OCI-LY1 (cell line): ENCODE measurements around the gene ADGB.

ENCODE experiments used
- H2AFZ ChIP-seq: fragments of 200-600 bp; sonication (generic), shearing (Covaris generic); 2 replicates; pipeline ENCODE4 v1.6.0; 2014; ENCODE audit warnings: antibody characterized with exemption, mild to moderate bottlenecking, low read length
- H3F3A ChIP-seq: fragments of 200-600 bp; sonication (generic), shearing (Covaris generic); 2 replicates; pipeline ENCODE4 v1.6.0; 2014; ENCODE audit warnings: mild to moderate bottlenecking, antibody characterized with exemption, low read length, moderate library complexity; ENCODE audit not compliant: insufficient read depth
- H3K27ac ChIP-seq: fragments of 200-600 bp; sonication (generic); 2 replicates; pipeline ENCODE4 v1.5.1; 2014; ENCODE audit warnings: low read length, mixed run types, mild to moderate bottlenecking, low read depth; ENCODE audit not compliant: poor library complexity, severe bottlenecking
- H3K27me3 ChIP-seq: fragments of 200-600 bp; sonication (generic); 2 replicates; pipeline ENCODE4 v1.6.0; 2014; ENCODE audit warnings: antibody characterized with exemption, mild to moderate bottlenecking, low read length, moderate library complexity; ENCODE audit not compliant: insufficient read depth
- H3K36me3 ChIP-seq: fragments of 200-600 bp; sonication (generic); 2 replicates; pipeline ENCODE4 v1.6.1; 2014; ENCODE audit warnings: mild to moderate bottlenecking, antibody characterized with exemption, low read length, moderate library complexity, mixed read lengths; ENCODE audit not compliant: insufficient read depth
- H3K4me1 ChIP-seq: fragments of 200-600 bp; sonication (generic); 2 replicates; pipeline ENCODE4 v1.5.1; 2014; ENCODE audit warnings: mild to moderate bottlenecking, low read length, moderate library complexity; ENCODE audit not compliant: insufficient read depth, severe bottlenecking
- H3K4me2 ChIP-seq: fragments of 200-600 bp; sonication (generic), shearing (Covaris generic); 2 replicates; pipeline ENCODE4 v1.6.1; 2014; ENCODE audit warnings: low read length
- H3K4me3 ChIP-seq: fragments of 200-600 bp; sonication (generic); 2 replicates; pipeline ENCODE4 v1.5.1; 2014; ENCODE audit warnings: low read length, low read depth, mild to moderate bottlenecking, mixed read lengths; ENCODE audit not compliant: poor library complexity, severe bottlenecking
- H3K79me2 ChIP-seq: fragments of 200-600 bp; shearing (Covaris generic); 2 replicates; pipeline ENCODE4 v1.6.1; 2016; ENCODE audit warnings: mixed run types, low read length, mixed read lengths; ENCODE audit not compliant: insufficient read depth
- H3K9ac ChIP-seq: fragments of 200-600 bp; sonication (generic), shearing (Covaris generic); 2 replicates; pipeline ENCODE4 v1.6.1; 2014; ENCODE audit warnings: mild to moderate bottlenecking, low read length, mixed read lengths
- H3K9me2 ChIP-seq: fragments of 200-600 bp; sonication (generic), shearing (Covaris generic); 2 replicates; pipeline ENCODE4 v1.6.1; 2014; ENCODE audit warnings: low read depth, mild to moderate bottlenecking, low read length, mixed read lengths
- H3K9me3 ChIP-seq: fragments of 200-600 bp; shearing (Covaris generic); 2 replicates; pipeline ENCODE4 v1.6.1; 2014; ENCODE audit warnings: low read length, mixed read lengths
- H4K20me1 ChIP-seq: fragments of 200-600 bp; sonication (generic), shearing (Covaris generic); 2 replicates; pipeline ENCODE4 v1.6.0; 2016; ENCODE audit warnings: mild to moderate bottlenecking, low read length; ENCODE audit not compliant: insufficient read depth
- EZH2 ChIP-seq: fragments of 200-600 bp; sonication (generic), shearing (Covaris generic); IDR thresholded peaks from 2 replicates; pipeline ENCODE4 v1.8.0; 2017; ENCODE audit warnings: borderline replicate concordance, mixed run types, mild to moderate bottlenecking, antibody characterized with exemption, low read length, moderate library complexity, mixed read lengths
- TF ChIP-seq, protein P1 (sequence below): fragments of 200-600 bp; sonication (generic), shearing (Covaris generic); IDR thresholded peaks from 2 replicates; pipeline ENCODE4 v1.5.1; 2017; ENCODE audit warnings: mild to moderate bottlenecking, antibody characterized with exemption, low read length, moderate library complexity, mixed read lengths

The ADGB gene

DNA sequence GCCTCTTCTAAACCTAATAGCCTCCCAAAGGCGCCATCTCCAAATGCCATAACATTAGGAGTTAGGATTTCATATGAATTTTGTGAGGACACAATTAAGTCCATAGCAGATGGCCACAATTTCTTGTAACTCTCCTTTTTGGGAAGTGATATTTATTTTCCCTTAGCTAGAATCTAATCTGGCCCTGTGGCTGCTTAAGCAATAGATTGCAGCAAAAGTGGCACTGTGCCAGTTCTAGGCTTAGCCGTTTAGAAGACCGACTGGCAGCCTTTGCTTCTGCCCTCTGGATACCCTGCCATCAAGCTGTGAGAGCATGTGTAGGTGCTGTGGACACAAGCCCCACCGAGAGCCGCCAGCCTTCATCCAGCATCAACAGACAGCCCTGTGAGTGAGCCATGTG lies 15.9 kb upstream of the ADGB start:
- TF ChIP-seq, protein P1, sequence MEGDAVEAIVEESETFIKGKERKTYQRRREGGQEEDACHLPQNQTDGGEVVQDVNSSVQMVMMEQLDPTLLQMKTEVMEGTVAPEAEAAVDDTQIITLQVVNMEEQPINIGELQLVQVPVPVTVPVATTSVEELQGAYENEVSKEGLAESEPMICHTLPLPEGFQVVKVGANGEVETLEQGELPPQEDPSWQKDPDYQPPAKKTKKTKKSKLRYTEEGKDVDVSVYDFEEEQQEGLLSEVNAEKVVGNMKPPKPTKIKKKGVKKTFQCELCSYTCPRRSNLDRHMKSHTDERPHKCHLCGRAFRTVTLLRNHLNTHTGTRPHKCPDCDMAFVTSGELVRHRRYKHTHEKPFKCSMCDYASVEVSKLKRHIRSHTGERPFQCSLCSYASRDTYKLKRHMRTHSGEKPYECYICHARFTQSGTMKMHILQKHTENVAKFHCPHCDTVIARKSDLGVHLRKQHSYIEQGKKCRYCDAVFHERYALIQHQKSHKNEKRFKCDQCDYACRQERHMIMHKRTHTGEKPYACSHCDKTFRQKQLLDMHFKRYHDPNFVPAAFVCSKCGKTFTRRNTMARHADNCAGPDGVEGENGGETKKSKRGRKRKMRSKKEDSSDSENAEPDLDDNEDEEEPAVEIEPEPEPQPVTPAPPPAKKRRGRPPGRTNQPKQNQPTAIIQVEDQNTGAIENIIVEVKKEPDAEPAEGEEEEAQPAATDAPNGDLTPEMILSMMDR = no peak
- no peak for TF ChIP-seq EZH2
- H3K9ac ChIP-seq = no peak overlapping the region
- H3K27me3 ChIP-seq = no peaks in the 10 kb centered on the region
- no peaks in the 10 kb centered on the region for H3F3A ChIP-seq
- no peaks in the 10 kb centered on the region for H3K36me3 ChIP-seq
- no peaks in the 10 kb centered on the region for H3K79me2 ChIP-seq
- H3K9me3 ChIP-seq = no peaks in the 10 kb centered on the region
- H3K9me2 ChIP-seq = no peaks in the 10 kb centered on the region
- H3K4me1 ChIP-seq = no peaks in the 10 kb centered on the region
- H3K4me2 ChIP-seq = no peak overlapping the region
- H4K20me1 ChIP-seq = no peaks in the 10 kb centered on the region
- no peak overlapping the region for H2AFZ ChIP-seq
- H3K27ac ChIP-seq = no peak overlapping the region
- no peak overlapping the region for H3K4me3 ChIP-seq

DNA sequence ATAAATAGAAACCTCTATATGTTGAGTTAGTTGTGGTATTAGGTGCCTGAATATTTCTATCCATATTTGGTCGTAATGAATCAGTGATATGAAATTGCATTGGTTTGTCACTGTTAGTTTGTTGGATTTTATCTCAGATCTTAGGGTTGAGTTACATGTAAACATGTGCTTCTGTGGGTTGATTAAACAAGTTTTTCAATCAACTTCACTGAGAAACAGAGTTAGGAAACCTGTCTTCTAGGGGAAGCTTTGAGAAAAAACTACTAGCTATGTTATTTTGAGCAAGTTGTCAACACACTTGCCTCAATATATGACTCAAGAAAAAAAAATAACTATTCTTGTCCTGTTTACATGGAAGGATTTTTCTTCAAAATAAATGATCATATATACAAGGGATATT lies 14.8 kb upstream of the ADGB start:
- Histone ChIP-seq H3K27ac (no peak overlapping the region), H2AFZ (no peak overlapping the region), H3K36me3 (no peaks in the 10 kb centered on the region), H3K9me3 (no peaks in the 10 kb centered on the region), H3K4me2 (no peak overlapping the region), H3F3A (no peaks in the 10 kb centered on the region), H3K9ac (no peak overlapping the region), H4K20me1 (no peaks in the 10 kb centered on the region), H3K79me2 (no peaks in the 10 kb centered on the region), H3K27me3 (no peaks in the 10 kb centered on the region), H3K4me3 (no peak overlapping the region), H3K9me2 (no peaks in the 10 kb centered on the region), H3K4me1 (no peaks in the 10 kb centered on the region)
- no peak for TF ChIP-seq EZH2
- TF ChIP-seq, protein P1 = no peak

DNA sequence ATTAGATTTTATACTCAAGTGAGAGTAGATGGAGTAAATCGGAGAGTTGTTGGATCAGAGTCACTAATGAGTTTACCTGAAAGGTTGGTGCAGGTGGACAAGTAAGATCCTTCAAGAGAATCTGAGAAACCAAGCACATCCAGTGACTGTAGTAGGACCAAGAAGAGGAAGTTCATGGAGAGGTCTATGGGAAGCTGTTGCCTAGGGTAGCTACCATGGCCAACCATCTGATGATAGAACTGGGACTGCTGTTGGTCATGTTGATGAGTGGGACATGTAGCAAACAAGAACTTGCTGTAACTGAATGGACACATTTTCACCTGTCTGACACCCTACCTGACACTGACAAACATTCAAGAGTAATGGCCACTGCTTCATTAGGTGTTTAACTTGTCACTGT lies 11.3 kb upstream of the ADGB start:
- Histone ChIP-seq H3K4me1 (no peaks in the 10 kb centered on the region), H2AFZ (no peak overlapping the region), H3K4me3 (no peak overlapping the region), H3K36me3 (no peaks in the 10 kb centered on the region), H3F3A (no peaks in the 10 kb centered on the region), H3K9me2 (no peaks in the 10 kb centered on the region), H3K9ac (no peak overlapping the region), H3K9me3 (no peaks in the 10 kb centered on the region), H3K79me2 (no peaks in the 10 kb centered on the region), H3K4me2 (no peak overlapping the region), H4K20me1 (no peaks in the 10 kb centered on the region), H3K27ac (no peak overlapping the region), H3K27me3 (no peaks in the 10 kb centered on the region)
- no peak for TF ChIP-seq EZH2

DNA sequence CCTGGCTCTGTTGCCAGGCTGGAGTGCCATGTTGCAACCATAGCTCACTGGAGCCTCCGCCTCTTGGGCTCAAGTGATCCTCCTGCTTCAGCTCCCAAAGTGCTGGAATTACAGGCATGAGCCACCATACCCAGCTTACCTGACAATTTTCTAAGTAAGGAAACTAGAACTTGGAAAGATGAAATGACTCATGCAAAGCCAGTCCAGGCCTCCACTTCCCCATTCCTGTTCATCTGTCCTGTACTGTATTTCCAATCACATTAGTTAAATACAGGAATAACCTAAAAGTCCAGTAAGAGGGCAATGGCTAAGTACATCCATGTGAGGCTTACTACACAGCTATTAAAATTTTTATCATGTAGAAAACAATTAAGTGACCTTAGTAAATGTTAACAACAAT lies 8.3 kb upstream of the ADGB start:
- no peaks in the 10 kb centered on the region for H4K20me1 ChIP-seq
- H3K27me3 ChIP-seq = no peaks in the 10 kb centered on the region
- H3F3A ChIP-seq = no peaks in the 10 kb centered on the region
- no peaks in the 10 kb centered on the region for H3K4me1 ChIP-seq
- H3K79me2 ChIP-seq = no peaks in the 10 kb centered on the region
- H3K27ac ChIP-seq = no peak overlapping the region
- H3K36me3 ChIP-seq = no peaks in the 10 kb centered on the region
- H3K4me2 ChIP-seq = no peak overlapping the region
- no peak overlapping the region for H3K4me3 ChIP-seq
- no peaks in the 10 kb centered on the region for H3K9me3 ChIP-seq
- no peak for TF ChIP-seq EZH2
- TF ChIP-seq, protein P1 = no peak
- H3K9me2 ChIP-seq = no peaks in the 10 kb centered on the region
- H2AFZ ChIP-seq = no peak overlapping the region
- H3K9ac ChIP-seq = no peak overlapping the region
